Measurements from ENCODE around the gene KAT2A.

DNA sequence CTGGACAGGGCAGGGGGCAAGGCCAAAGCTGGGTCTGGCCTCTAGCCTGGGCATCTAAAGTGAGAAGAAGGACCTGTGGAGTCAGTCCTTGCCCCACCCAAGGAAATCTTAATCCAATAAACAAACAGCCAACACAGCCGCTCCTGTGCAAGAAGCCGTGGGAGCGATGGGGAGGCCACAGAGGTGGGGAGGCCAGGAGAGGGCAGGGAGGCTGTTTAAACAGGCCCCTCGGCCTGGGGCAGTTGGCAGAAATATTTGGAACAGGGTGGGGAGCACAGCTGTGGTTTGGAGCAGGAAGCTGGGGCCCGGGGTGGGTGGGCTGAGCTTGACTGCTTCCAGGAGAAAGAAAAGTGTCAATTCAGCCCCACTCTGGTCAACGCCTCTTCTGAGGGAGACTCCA lies 28.2 kb downstream of the KAT2A start:
- TF ChIP-seq, protein P1, sequence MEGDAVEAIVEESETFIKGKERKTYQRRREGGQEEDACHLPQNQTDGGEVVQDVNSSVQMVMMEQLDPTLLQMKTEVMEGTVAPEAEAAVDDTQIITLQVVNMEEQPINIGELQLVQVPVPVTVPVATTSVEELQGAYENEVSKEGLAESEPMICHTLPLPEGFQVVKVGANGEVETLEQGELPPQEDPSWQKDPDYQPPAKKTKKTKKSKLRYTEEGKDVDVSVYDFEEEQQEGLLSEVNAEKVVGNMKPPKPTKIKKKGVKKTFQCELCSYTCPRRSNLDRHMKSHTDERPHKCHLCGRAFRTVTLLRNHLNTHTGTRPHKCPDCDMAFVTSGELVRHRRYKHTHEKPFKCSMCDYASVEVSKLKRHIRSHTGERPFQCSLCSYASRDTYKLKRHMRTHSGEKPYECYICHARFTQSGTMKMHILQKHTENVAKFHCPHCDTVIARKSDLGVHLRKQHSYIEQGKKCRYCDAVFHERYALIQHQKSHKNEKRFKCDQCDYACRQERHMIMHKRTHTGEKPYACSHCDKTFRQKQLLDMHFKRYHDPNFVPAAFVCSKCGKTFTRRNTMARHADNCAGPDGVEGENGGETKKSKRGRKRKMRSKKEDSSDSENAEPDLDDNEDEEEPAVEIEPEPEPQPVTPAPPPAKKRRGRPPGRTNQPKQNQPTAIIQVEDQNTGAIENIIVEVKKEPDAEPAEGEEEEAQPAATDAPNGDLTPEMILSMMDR (IDR thresholded peaks at IDR 0.05), result no peak
- no peak for TF ChIP-seq POLR2A (IDR thresholded peaks at IDR 0.05)

All from adrenal gland (tissue), 5 donors.